ENCODE measurements around the gene YAE1. TPM values are rescaled to one million over a fixed set of nuclear protein-coding genes. Genes with fewer than 3 reads are reported as not detected.

YAE1 gene
- total RNA-seq, 1 donor from 2014 or later = 79.3 TPM

- H3K4me2 ChIP-seq = no peak overlapping the region
These were observed 49.3 kb downstream of the YAE1 start for GRCh38 chr7:39615350-39615975.

GRCh38 chr7:39616138-39616537 is 49.9 kb downstream of the YAE1 start:
- H3K27ac Mint-ChIP-seq = no peak overlapping the region
- H3F3A ChIP-seq (ENCODE audit: low read depth) = no peaks in the 10 kb centered on the region
- no peaks in the 10 kb centered on the region for H3K4me1 Mint-ChIP-seq

More at GRCh38 chr7:39615350-39615975, 49.3 kb downstream of the YAE1 start:
- H3K27me3 Mint-ChIP-seq (ENCODE audit: insufficient read depth, low read depth) = peaks cover 5% of the 10 kb centered on the region
- H3K9me3 ChIP-seq (ENCODE audit: low read depth) = no peaks in the 10 kb centered on the region
- no peak overlapping the region for H2AFZ ChIP-seq (replicated peaks)
- DNase-seq (ENCODE audit: low spot score) = no peak
- H3K4me1 Mint-ChIP-seq = no peaks in the 10 kb centered on the region
- no peaks in the 10 kb centered on the region for H4K20me1 ChIP-seq (ENCODE audit: low read depth)
- H3K27ac Mint-ChIP-seq = no peak overlapping the region
- no peaks in the 10 kb centered on the region for H3K9me3 Mint-ChIP-seq
- no peaks in the 10 kb centered on the region for H3K36me3 Mint-ChIP-seq
- H3K36me3 ChIP-seq = no peaks in the 10 kb centered on the region
- H3K4me3 ChIP-seq = no peak overlapping the region
- H3K4me3 Mint-ChIP-seq = no peak overlapping the region
- H3K27me3 ChIP-seq = peaks cover 5% of the 10 kb centered on the region
- no peaks in the 10 kb centered on the region for H3K4me1 ChIP-seq
- H3K27ac ChIP-seq = no peak overlapping the region
- no peak for TF ChIP-seq EZH2 (IDR thresholded peaks at IDR 0.05)
- TF ChIP-seq CTCF (IDR thresholded peaks at IDR 0.05) = no peak
- no peak for TF ChIP-seq EZH2phosphoT487 (IDR thresholded peaks at IDR 0.05)
- no peak overlapping the region for H3K9ac ChIP-seq
- H3F3A ChIP-seq (ENCODE audit: low read depth) = no peaks in the 10 kb centered on the region
- no peaks in the 10 kb centered on the region for H3K79me2 ChIP-seq (ENCODE audit: low read depth)

GRCh38 chr7:39617005-39617404 is 50.8 kb downstream of the YAE1 start:
- TF ChIP-seq EZH2phosphoT487 (IDR thresholded peaks at IDR 0.05) = no peak
- no peak for TF ChIP-seq CTCF (IDR thresholded peaks at IDR 0.05)
- Histone ChIP-seq H3K79me2 (ENCODE audit: low read depth) (peaks cover 6% of the 10 kb centered on the region), H3K4me3 (no peak overlapping the region), H3F3A (ENCODE audit: low read depth) (no peaks in the 10 kb centered on the region), H4K20me1 (ENCODE audit: low read depth) (no peaks in the 10 kb centered on the region), H3K9ac (no peak overlapping the region), H3K4me1 (peaks cover 6% of the 10 kb centered on the region), H2AFZ (replicated peaks) (no peak overlapping the region), H3K36me3 (no peaks in the 10 kb centered on the region), H3K27ac (no peak overlapping the region), H3K9me3 (ENCODE audit: low read depth) (no peaks in the 10 kb centered on the region), H3K27me3 (no peaks in the 10 kb centered on the region), H3K4me2 (no peak overlapping the region)
- Mint-ChIP-seq H3K4me3 (no peak overlapping the region), H3K4me1 (peaks cover 3% of the 10 kb centered on the region), H3K9me3 (no peaks in the 10 kb centered on the region), H3K27me3 (ENCODE audit: insufficient read depth, low read depth) (no peaks in the 10 kb centered on the region), H3K27ac (no peak overlapping the region), H3K36me3 (peaks cover 1% of the 10 kb centered on the region)
- no peak for DNase-seq (ENCODE audit: low spot score)

More at GRCh38 chr7:39616138-39616537, 49.9 kb downstream of the YAE1 start:
- Mint-ChIP-seq H3K9me3 (no peaks in the 10 kb centered on the region), H3K36me3 (no peaks in the 10 kb centered on the region), H3K27me3 (ENCODE audit: insufficient read depth, low read depth) (no peaks in the 10 kb centered on the region), H3K4me3 (no peak overlapping the region)
- Histone ChIP-seq H3K4me2 (no peak overlapping the region), H3K36me3 (no peaks in the 10 kb centered on the region), H3K79me2 (ENCODE audit: low read depth) (no peaks in the 10 kb centered on the region), H4K20me1 (ENCODE audit: low read depth) (no peaks in the 10 kb centered on the region), H3K9me3 (ENCODE audit: low read depth) (no peaks in the 10 kb centered on the region), H2AFZ (replicated peaks) (no peak overlapping the region), H3K27ac (no peak overlapping the region), H3K4me1 (no peaks in the 10 kb centered on the region), H3K27me3 (no peaks in the 10 kb centered on the region), H3K9ac (no peak overlapping the region), H3K4me3 (no peak overlapping the region)
- DNase-seq (ENCODE audit: low spot score) = no peak
- TF ChIP-seq EZH2phosphoT487 (IDR thresholded peaks at IDR 0.05) = no peak
- no peak for TF ChIP-seq CTCF (IDR thresholded peaks at IDR 0.05)
- no peak for TF ChIP-seq EZH2 (IDR thresholded peaks at IDR 0.05)
